ENCODE results near the gene SLC3A2. TPM values are rescaled to one million over a fixed set of nuclear protein-coding genes. Genes with fewer than 3 reads are reported as not detected.

SLC3A2 gene
- total RNA-seq, 1 experiment from 2014 or later: 141 TPM

GRCh38 chr11:62880231-62880802 lies 379 bp upstream of the SLC3A2 start:
- DNase-seq (ENCODE audit: low read depth): peak; percentile 80

GRCh38 chr11:62881579-62882430 lies 1.1 kb downstream of the SLC3A2 start:
- DNase-seq (ENCODE audit: low read depth): peak; percentile 97

DNA sequence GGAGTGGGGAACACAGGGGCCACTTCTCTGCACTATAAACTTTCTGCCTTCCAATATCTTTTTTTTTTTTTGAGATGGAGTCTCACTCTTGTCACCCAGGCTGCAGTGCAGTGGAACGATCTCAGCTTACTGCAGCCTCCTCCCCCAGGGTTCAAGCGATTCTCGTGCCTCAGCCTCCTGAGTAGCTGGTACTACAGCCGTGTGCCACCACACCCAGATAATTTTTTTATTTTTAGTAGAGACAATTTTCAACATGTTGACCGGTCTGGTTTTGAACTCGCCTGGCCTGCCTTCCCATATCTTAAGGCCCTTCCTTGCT lies 1.7 kb downstream of the SLC3A2 start:
- DNase-seq (ENCODE audit: low read depth): no peak

- DNase-seq (ENCODE audit: low read depth): no peak
These were observed 2.2 kb downstream of the SLC3A2 start for GRCh38 chr11:62882788-62883501.

- DNase-seq (ENCODE audit: low read depth): peak; percentile 57
These were observed 3.0 kb downstream of the SLC3A2 start for GRCh38 chr11:62883673-62884072.

- no peak for DNase-seq (ENCODE audit: low read depth)
These were observed 4.5 kb downstream of the SLC3A2 start for GRCh38 chr11:62885137-62885750.

GRCh38 chr11:62888406-62888805 lies 7.7 kb downstream of the SLC3A2 start:
- no peak for DNase-seq (ENCODE audit: low read depth)

GRCh38 chr11:62889126-62889483 lies 8.4 kb downstream of the SLC3A2 start:
- DNase-seq (ENCODE audit: low read depth): no peak

DNA sequence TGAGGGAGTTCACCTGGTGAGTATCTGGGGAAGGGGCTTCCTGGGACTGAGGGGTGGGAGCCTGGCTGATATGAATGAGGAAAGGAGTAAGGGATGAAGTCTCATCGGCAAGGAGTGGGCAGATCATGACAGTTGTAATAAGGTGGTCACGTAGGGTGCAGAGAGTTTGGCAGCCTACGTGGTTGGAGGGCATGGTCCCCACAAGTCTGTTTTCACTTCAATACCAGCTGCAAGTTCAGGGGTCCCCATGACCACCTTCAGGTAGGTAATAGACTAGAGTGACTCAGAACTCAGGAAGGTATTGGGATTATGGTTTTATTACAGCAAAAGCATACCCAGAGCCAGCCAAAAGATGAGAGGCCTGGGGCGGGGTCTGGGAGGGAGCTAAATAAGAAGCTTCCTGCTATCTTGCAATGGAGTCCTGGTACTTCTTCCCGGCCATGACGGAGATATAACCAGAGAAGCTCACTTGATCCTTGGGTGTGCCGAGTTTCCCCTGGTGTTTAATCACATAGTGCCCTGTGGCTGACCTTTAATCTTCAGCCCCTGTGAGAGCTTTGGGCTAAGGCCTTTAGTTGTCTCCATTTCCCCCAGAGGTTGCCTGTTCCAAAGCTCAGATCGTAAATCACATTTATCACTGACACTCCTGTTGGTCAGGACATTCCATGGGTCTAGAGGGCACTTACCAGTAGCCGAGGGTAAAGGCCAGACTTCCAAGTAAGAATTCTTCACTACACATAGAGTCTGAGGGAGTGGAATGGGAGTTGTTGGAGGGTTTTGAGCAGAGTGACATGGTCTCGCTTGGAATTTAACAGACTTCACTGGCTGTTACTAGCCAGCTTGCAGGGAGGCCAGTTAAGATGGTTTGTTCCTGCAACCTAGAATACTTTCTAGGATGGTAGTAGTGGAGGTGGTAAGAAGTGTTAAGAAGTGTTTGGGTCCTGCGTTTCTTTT lies 9.1 kb downstream of the SLC3A2 start:
- DNase-seq (ENCODE audit: low read depth): peak; percentile 78

GRCh38 chr11:62892077-62892922 lies 11.6 kb downstream of the SLC3A2 start:
- DNase-seq (ENCODE audit: low read depth): no peak

DNA sequence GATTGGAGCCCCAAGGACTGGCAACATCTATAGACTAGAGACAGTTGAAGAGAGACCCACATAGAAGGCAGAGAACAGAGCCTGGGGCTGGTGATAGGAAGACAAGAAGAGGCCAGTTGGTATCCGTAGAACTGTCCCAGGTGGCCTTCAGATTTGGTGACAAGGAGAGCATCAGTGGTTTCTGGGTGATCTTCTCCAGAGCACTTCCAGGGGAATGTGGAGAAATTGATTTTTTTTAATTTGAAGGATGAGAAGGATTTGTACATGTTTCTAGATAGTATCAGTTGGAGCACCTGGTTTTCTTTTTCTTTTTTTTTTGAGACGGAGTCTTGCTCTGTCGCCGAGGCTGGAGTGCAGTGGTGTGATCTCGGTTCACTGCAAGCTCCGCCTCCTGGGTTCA lies 14.8 kb downstream of the SLC3A2 start:
- DNase-seq (ENCODE audit: low read depth): no peak

- no peak for DNase-seq (ENCODE audit: low read depth)
These were observed 15.4 kb downstream of the SLC3A2 start for GRCh38 chr11:62896049-62896448.

DNA sequence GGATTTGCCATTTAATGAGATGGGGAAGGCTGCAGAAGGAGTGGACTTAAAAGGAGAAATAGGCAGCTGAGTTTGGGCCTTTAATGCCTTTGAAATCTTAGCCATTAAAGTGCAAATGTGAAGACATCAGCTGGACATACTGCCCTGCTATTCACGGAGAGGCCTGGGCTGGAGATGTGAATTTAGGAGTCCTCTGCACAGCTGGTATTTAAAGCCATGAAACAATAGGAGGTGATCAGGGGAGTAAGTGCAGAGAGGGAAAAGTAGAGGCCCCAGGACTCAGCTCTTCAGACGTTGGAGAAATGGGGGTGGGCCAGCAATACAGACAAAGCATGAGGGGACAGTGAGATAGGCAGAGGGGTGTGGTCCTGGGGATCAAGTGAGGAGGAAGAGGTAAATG lies 16.6 kb downstream of the SLC3A2 start:
- no peak for DNase-seq (ENCODE audit: low read depth)

DNA sequence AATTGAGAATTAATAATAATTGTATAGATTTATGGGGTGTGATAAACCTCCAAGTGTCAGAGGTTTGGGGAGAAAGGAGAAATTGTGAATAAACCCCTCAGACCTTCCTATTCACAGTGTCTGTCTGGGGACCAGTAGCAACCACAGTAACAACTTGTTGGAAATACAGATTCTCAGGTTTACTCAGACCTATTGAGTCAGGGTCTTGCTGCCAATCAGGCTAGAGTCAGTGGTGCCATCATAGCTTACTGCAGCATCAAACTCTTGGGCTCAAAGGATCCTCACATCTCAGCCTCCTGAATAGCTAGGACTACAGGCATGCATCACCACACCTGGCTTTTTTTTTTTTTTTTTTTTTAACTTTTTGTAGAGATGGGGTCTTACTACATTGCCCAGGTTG lies 17.3 kb downstream of the SLC3A2 start:
- no peak for DNase-seq (ENCODE audit: low read depth)

- peak; percentile 40 for DNase-seq (ENCODE audit: low read depth)
These were observed 22.2 kb downstream of the SLC3A2 start for GRCh38 chr11:62902932-62903331.

GRCh38 chr11:62905296-62905695 lies 24.6 kb downstream of the SLC3A2 start:
- peak; percentile 56 for DNase-seq (ENCODE audit: low read depth)

DNA sequence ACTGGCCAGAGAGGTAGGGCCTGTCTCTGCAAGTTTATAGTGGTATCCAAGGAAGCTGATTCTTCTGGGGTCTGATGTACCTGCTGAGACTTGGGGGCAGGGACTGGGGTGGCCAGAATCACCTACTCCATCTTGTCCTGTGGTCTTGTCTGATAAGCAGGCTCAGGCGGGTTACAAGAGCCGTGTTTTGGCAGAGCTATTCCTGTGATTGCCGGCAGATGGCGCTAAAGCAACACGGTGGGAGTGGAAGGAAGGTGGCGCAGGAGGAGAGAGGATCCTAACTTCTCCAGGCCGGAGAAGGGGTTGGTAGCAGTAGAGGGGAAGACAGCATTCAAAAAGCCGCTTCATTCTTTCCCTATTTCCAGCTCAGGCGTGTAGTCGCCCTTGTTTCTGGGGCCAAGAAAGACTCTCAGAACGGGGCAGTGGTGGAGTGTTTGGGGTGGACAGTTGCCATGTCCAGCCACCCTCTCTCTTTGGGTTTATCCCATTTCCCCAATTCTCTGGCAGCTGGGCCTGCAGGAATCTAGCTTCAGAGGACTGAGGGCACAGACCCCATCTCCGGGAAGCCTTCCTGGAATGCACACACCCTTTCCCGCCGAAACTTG lies 25.3 kb downstream of the SLC3A2 start:
- DNase-seq (ENCODE audit: low read depth): peak; percentile 79

GRCh38 chr11:62908468-62909072 lies 27.9 kb downstream of the SLC3A2 start:
- DNase-seq (ENCODE audit: low read depth): no peak

- DNase-seq (ENCODE audit: low read depth): peak; percentile 67
These were observed 28.6 kb downstream of the SLC3A2 start for GRCh38 chr11:62909107-62909894.

Data from M059J (cell line).